IPS DF 4.7 (cell line): Measurements from ENCODE around the gene KIF17.

Experiments used
- DNase-seq: peaks from one replicate; pipeline ENCODE4 v3.0.0-alpha.2; 2013; ENCODE audit warnings: low spot score; ENCODE audit errors: extremely low read depth

Gene KIF17

DNA sequence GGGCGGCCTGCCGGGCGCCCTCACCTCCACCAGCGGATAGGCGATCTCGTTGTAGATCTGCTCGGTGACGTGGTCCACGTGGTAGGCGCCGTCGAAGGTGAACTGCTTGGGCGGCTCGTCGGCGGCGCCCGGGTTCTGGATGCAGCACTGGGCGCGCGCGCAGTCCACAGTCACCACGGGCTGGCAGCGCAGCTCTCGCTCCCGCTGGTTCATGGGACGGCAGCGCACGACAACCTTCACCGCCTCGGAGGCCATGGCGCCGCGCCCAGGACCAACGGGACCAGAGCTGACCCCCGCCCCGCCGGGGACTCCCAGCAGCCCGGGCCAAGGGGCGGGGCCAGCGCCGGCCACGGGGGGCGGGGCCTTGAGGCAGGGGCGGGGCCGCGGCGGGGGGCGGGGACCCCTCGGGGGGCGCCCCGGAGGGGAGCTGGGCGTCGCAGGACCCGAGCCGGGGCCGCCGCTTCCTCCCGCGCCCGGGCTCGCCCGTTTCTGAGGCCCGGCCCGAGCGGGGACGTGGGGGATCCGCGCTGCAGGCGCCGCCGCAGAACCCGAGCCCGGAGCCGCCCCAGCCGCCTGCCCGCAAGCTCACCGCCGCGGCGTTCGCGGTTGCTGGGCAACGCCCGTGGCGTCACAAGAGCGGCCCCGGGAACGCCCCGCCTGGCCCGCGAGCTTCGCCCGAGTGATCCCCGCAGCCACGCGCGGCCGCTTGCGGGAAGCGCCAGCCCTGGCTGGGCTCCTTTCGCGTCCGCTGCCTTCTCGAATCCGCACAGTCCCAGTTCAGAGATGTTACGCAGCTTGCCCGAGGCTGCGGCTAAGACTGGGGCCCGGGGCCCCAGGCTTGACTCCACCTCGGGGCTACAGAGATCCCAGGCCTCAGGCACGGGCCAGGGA lies at the start of gene KIF17:
TSS of gene KIF17 (minus strand) at position 556 of the 891 bp plus-strand sequence. CDS start at position 255, 301 bp downstream.
- no peak for DNase-seq

DNA sequence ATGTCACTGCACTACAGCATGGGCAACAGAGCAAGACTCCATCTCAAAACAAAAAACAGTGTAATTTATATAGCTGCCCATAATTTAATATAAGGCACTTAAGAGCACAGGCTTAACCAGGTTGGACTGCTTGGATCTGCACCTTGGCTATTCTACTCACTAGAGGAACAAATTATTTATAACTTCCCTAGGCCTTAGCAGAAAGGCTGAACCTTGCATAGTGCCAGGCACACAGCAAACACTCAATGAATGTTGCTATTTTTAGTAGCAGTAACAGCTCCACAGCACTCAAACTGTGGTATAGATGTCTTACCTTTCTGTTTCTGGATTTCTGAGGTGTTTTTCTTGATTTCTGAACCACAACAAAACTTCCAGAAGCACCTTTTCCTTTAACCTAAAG lies 49.5 kb upstream of the KIF17 start:
- DNase-seq: no peak

DNA sequence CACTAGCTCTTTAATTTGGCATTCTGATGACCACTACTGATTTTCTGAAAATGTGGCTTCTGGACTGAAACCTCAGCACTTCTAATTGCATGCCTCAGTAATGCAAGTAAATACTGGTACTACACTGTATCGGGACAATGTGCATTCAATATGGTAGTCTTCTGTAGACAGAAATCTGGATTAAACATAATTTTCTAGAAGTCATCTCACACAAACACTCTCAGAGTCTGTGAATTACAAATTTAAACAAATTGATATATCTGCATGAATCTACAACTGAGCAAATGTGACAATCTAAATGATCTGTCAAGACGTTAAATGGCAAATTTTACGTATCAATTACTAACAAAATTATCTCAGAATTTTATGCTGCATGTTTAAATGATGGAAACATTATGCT lies 45.6 kb upstream of the KIF17 start:
- no peak for DNase-seq

DNA sequence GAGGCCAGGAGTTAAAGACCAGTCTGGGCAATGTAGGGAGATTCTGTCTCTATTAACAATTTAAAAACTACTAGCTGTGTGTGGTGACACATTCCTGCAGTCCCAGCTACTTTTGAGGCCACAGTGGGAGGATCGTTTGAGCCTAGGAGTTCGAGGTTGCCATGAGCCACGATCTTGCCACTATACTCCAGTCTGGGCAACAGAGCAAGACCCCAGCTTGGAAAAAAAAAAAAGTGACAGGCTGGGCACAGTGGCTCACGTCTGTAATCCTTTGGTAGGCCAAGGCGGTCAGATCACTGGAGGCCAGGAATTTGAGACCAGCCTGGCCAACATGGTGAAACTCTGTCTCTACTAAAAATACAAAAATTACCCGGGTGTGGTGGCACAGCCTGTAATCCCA lies 42.5 kb upstream of the KIF17 start:
- DNase-seq: no peak

DNA sequence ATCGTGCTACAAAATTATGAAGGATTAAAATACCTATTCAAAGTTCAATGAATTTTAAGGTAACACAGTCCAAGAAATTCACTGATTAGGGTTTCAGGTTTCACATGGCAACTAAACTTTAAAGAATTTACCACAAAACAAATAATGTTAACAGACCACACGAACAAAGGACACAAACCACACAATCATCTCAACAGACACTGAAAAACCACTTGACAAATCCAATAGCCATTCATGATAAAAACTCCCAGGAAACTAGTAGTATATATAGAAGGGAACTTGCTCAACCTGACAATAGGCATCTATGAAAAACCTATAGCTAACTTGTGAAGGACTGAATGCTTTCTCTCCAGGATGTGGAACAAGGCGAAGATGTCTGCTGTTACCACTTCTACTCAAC lies 35.8 kb upstream of the KIF17 start:
- DNase-seq: no peak

DNA sequence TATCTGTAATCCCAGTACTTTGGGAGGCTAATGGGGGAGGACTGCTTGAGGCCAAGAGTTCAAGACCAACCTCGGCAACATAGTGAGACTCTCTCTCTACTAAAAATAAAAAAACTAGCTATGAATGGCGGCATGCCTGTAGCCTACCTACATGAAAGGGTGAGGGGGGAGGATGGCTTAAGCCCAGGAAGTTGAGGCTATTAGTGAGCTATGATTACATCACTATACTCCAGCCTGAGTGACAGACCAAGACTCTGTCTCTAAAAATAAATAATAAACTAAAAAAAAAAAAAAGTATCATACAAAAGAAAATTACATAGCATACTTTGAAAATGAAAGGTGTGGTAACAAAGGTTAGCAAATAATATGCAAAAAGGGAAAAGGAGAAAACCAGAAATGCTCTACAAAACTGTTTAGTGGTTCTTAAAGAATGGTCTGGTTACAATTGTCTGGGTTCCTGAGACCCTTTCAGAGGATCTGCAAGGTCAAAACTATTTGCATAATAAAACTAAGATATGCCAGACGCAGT lies 33.7 kb upstream of the KIF17 start:
- DNase-seq: no peak

DNA sequence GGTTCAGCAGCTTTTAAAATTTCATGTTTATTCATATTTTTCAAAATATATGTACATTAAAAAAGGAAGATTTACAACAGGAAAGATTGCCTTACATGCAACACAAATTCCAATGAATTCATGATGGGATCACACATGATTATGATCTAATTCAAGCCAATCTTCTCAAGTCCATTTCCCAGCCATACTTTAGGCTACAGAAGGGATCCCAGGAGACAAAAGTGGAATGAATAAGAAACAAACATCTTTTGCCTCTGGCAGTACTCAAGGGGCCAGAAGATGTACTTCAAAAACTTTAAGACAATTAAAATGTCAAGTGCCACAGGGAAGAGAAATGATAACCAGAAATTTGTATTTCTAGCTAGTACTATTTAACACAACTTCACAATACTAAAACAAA lies 24.9 kb upstream of the KIF17 start:
- DNase-seq: no peak

DNA sequence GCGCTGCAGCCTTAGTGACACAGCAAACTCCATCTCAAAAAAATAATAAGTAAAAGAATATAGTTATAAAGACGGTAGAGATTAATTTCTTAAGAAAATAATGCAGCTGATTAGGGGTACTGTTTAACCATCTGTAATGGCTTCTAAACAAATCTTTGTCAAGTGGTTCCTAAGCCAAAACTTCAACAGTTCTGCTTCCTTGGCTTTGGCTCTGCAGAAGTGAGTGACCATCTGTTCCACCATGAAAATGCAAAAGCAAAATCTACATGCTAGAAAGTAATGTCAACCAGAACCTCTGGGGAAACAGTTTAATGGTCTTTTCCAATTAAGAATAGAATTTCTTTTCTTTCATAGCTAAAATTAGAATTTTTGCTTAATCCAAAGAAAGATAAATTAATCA lies 23.0 kb upstream of the KIF17 start:
- DNase-seq: no peak

DNA sequence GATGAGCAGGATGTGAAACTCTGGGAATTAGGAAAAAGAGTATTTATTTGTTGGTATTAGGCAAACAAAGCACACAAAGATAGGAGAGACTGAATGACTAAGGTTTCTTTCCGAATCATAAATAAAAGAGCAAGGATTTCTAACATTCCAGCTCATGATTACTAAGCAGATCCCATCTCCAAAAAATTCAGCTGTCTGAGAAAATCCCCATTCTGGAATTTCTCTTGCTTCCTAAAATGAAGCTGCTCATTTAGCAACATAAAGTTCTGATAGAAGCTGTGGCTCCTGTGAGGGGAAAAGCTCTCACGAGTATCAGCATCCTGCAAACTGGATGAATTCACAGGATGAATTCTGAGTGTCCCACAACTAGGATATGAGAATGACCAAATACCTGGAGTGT lies 21.4 kb upstream of the KIF17 start:
- DNase-seq: no peak

DNA sequence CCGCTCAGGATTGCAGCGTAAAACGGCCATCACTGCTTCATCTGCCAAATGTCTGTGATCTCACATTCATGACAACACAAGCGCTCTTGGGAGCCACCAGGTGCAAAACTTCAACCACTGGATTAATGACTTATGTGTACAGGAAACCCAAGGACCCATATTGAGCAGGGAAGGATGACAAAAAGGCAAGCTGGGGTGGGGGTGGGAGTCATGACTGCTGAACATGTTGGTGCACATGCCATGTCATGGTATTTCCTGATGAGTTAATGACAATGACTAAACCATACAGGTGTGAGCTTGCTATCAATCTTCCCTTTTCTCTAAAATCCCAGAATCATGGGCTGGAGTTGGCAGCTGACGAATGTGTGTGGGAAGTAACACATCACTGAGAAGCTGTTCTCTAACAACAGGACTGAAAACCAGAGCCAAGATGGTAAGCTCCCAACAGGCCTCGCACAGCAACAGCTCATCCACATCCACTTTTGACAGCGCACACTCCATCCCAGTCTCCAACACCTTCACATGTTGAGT lies 17.8 kb upstream of the KIF17 start:
- DNase-seq: no peak

DNA sequence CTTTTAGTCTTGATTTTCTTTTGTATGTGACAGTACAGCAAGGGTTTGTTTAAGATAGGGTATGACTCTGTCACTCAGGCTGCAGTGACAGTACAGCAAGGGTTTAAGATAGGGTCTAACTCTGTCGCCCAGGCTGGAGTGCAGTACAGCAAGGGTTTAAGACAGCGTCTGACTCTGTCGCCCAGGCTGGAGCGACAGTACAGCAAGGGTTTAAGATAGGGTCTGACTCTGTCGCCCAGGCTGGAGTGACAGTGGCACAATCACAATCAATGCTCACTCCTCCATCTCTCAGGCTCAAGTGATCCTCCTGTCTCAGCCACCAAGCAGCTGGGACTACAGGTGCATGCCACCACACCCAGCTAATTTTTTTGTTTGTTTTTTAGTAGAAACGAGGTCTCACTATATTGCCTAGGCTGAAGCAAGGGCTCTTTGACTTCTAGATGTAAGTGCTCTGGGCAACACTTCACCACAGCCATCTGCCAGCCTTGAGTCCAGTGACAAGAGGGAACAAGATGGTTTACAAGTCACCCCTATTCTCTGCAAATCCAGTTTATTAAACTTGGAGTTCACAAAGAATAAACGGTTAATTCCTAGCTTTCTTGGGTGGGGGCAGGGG lies 15.7 kb upstream of the KIF17 start:
- no peak for DNase-seq

DNA sequence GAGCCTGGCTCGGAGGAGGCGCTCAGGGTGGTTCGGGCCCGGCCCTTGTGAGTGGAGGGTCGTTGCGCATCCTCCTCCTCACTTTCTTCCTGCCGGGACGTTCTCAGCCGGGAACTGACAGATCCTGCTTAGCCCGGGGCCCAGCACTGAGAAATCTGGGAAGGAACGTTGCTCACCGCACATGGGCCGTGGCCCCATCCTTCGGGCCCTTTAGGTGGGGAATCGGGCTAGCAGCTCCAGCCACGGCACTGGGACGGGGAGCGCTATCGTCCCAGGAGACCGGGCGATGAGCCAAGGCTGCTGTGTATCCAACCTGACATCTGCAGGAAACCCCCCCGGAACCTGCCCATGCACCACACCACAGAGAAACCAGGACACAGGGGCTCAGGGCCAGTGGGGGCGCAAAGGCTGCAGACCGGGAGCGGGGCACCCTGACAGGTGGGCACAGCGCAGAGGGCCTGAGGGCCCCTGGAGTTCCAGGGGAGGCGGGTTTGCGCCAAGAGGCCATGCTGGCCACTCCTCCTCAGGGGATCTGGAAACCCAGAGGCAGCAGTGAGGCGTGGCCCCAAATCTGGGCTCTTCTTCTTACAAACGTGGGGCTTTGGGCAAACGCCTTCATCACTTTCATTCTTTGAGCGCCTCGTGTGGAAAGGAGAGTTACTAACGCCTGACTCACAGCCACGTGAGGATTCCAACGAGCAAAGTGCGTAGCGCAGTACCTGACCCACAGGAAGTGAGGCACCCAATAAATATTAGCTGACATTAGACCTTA lies 15.0 kb upstream of the KIF17 start, which contains the start of gene SH2D5:
TSS of gene SH2D5 (minus strand) at position 116 of the 772 bp plus-strand sequence. CDS start 4,659 bp downstream, outside the sequence.
- no peak for DNase-seq

DNA sequence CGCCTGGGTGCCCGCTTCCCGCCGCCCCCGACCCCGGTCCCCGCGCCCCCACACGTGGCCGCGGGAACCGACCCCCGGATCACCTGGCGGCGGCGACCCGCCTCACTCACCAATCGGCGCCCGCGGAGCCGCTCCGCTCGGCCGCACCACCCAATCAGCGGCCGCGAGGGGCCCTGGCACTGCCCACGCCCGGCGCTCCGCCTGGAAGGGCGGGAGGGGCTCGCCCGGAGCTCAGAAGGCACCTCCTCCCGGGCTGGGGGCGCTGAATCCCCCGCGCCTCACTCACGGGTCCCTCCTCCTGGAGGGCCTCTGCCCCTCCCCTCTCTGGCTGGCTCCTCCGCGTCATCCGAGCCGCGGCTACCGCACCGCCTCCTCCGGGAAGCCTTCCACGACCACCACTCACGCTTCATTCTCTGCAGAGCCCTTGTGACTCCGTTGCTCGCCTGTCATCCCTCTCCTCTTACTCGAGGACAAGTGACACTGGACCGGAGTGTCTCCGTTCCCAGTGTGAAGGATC lies 14.3 kb upstream of the KIF17 start:
- DNase-seq: no peak

DNA sequence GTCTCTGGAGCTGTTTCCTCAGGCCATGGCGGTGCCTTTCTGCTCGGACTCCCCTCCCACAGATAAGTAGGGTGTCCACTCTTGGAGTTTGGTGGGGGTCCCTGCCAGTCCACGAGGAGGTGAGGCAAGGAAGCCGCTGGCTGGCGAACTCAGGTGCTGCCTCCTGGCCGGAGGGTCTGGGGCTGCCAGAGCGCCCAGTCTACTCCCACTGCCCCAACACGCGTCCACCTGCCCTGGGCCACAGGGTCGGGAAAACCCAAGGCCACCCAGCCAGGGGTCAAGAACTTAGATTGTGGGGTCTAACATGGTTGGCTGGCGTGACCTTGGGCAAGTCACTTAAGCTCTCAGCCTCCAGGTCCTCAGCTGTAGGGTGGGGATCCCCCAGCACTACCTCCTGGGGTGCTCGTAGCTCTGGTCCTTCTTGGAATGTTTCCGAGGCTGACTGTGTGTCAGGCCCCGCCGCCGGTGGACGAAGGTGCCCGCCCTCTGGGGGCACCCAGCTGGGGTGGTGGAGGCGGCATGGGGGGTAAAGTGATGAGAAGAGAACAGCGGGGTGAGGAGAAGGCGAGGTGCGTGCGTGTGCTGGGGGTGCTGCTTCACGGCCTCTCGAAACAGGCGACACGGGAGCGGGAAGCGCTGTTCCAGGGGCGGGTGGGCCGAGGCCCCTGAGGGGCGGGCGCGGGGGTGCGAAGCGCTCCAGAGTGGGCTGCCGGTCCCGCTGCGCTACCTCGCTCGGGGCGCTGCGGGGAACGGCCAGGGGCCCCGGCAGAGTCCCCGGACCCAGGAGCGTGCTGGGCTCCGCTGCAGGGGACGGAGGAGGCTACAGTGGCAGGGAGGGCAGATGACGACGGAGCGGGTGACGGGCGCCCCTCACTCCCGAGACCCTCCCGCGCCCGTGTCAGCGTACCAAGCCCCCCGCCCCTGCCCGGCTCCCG lies 13.5 kb upstream of the KIF17 start:
- DNase-seq: no peak

DNA sequence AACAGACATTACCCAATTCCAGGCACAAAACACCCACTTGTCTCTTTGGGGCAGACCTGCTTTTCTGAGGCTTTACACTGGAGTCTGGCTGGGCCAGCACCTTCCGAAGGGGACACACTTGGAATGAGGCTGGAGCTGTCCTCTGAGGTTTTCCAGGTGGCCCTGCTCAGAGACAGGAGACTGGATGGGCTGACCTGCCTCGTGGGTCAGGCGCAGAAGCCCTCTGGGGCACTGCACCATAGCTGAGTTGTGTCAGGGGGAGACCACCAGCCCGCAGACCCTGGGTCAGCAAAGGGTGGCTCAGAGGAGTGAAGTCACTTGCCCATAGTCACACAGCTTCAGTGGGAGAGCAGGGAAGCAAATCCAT lies 12.9 kb upstream of the KIF17 start:
- no peak for DNase-seq

DNA sequence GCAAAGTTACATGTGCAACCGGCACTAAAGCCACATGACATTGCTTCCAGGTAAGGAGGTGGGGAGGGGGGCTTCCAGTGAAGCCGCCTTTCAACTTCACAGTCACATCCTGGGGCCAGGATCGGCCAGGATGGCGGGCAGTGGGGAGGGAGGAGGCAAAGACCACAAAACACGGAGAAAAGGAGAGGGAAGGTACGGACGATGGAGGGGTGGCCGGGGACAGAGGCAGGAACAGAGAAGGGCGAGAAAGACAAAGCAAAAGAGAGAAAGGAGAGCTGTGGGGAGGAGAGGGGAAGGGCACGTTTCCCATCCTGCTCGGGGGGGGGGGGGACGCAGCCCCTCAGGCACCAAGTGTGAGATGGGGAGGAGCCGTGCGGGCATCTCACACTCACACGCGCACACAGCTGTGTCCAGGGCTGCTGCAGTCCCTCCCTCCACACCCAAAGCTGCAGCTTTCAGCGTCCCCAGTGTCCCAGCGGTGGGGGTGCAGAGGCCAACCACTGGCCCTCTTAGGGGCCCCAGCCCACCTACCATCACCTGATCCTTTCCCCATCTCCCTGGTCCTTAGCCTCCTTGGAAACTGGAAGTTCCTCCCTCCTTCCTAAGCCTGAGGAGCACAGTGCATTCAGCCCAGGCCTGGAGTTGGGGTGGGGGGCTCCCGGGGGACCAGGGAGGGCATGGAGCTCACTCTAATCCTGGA lies 12.3 kb upstream of the KIF17 start:
- no peak for DNase-seq

DNA sequence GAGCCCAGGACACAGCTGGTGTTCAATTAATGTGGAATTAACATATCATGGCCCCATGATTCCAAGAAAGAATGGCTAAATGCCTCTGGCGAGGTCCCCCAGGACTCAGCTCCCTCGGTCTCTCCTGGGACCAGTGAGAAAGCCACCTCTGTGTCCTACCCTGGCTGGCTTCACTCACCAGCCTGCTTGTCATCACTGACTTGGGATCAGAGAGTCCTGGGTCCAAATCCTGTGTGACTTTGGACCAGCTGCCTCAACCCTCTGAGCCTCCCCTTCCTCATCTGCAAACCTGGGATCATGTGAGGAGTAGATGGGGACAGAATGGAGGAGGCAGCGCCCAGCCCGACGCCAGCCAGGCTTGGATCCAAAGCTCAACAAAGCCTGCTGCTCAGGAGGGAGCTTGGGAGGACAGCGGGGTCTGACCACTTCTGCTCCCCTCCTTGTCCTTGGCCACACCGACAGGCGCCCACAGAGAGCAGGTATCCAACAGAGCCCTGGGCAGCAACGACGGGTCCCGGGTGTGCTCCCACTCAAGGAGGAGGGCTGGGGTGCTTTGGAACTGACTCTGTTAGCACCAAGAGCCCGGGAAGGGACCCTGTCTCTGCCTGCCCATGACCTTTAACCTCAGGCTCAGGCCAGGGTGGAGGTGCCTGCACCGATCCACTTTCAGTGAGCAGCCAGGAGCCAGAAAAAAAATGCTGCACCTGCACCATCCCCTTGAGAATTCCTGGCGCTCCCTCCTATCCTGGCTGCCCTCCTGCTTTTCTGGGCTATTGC lies 11.5 kb upstream of the KIF17 start:
- no peak for DNase-seq

DNA sequence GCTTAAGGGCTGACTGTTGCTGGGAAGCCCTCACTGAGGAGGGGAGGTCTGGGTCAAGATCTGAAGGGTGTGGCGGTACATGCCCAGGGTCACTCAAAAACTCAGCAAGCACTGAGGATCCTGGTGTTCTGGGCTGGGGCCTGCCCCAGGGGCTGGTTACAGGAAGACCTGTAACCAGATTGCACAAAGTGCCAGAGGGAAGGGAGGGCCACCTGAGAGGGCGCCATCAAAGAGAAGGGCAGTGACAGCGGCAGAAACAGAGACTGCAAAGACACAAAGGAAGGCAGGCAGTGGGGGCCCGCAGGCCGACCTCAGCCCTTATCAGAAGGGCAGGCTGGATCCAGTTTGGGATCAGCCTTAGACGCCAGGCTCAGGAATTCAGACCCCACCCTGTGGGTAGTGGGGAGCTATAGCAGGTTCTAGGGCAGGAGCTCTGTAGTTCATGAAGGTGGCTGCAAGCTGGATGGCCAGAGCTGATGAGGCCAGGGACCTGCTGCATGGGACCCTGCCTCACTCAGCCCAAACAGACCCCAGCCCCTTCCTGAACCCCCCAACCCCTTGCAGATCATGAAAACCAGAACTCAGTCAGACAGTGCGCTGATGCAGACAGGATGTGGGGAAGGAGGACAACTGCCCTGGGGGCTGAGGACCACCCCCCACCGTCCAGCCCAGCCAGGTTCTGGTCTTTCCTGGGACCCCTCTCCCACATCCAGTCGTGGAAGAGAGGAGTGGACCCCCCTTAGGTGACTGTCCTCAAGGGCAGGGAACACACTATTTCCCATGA lies 10.8 kb upstream of the KIF17 start:
- no peak for DNase-seq
